T-helper 1 cell treated with Interleukin-12 subunit alpha and Interleukin-12 subunit beta and Interleukin-4 antibody, amounts not matched to agents 30 μg/mL and 1 μg/mL, for 36 hours (primary cell): ENCODE data around the gene PRX.

Experiments
- H3K27ac Mint-ChIP-seq: one replicate; pipeline ENCODE4 v1.8.0; 2021; ENCODE audit warnings: mild to moderate bottlenecking, mixed read lengths
- H3K27me3 Mint-ChIP-seq: one replicate; pipeline ENCODE4 v1.8.0; 2021; ENCODE audit warnings: low read depth, mixed read lengths
- H3K36me3 Mint-ChIP-seq: one replicate; pipeline ENCODE4 v1.8.0; 2021; ENCODE audit warnings: low read depth, mixed read lengths
- H3K4me1 Mint-ChIP-seq: one replicate; pipeline ENCODE4 v1.8.0; 2021; ENCODE audit warnings: low read depth, mixed read lengths
- H3K4me3 Mint-ChIP-seq: one replicate; pipeline ENCODE4 v1.8.0; 2021; ENCODE audit warnings: mild to moderate bottlenecking, moderate library complexity, mixed read lengths
- H3K9me3 Mint-ChIP-seq: one replicate; pipeline ENCODE4 v1.8.0; 2021; ENCODE audit warnings: mixed read lengths

PRX gene

DNA sequence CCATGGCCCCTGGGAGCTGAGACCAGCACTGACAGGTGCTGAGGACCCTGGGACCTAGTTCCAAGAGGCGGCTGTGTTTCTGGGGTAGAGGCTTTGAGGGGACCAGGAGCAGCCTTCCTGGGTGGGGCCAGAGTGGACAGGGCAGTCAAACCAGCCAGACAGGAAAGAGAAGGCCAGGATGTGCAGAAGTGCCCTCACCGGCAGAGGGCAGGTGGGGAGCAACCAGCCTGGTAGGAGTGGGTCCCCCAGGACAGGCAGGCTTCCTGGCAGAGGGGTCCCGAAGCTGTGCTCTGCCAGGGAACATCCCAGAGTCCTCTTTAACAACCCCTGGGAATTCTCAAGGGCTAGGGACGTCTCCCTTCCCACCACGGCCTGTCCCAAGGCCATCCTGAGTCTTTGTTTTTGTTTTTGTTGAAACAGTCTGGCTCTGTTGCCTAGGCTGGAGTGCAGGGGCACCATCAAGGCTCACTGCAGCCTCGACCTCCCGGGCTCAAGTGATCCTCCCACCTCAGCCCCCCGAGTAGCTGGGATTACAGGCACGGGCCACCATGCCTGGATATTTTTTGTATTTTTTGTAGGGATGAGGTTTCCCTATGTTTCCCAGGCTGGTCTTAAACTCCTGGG lies 20.2 kb downstream of the PRX start:
- H3K4me1 Mint-ChIP-seq = no peaks in the 10 kb centered on the region
- no peaks in the 10 kb centered on the region for H3K9me3 Mint-ChIP-seq
- H3K27me3 Mint-ChIP-seq = no peaks in the 10 kb centered on the region
- no peak overlapping the region for H3K27ac Mint-ChIP-seq
- no peaks in the 10 kb centered on the region for H3K36me3 Mint-ChIP-seq
- H3K4me3 Mint-ChIP-seq = no peak overlapping the region

DNA sequence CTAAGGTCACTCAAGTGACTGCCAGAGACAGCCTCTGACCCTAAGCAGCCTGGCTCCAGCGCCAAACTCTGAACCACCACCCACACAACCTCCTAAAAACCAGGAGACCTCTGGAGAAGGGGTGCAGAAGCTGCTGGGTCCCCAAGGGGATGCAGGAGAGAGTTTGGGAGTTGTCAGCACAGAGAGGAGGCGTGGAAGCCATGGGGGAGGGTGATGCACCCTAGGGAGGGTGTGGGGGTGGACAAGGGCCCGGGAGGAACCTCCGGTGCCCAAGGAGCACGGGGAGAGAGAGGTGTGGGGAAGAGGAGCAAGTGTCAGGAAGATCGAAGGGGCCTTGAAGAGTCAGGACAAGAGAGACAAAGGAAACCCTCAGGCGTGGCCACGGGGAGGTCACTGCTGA lies 21.1 kb downstream of the PRX start:
- Mint-ChIP-seq H3K27me3 (no peaks in the 10 kb centered on the region), H3K9me3 (no peaks in the 10 kb centered on the region), H3K4me1 (no peaks in the 10 kb centered on the region), H3K27ac (no peak overlapping the region), H3K4me3 (no peak overlapping the region), H3K36me3 (no peaks in the 10 kb centered on the region)

DNA sequence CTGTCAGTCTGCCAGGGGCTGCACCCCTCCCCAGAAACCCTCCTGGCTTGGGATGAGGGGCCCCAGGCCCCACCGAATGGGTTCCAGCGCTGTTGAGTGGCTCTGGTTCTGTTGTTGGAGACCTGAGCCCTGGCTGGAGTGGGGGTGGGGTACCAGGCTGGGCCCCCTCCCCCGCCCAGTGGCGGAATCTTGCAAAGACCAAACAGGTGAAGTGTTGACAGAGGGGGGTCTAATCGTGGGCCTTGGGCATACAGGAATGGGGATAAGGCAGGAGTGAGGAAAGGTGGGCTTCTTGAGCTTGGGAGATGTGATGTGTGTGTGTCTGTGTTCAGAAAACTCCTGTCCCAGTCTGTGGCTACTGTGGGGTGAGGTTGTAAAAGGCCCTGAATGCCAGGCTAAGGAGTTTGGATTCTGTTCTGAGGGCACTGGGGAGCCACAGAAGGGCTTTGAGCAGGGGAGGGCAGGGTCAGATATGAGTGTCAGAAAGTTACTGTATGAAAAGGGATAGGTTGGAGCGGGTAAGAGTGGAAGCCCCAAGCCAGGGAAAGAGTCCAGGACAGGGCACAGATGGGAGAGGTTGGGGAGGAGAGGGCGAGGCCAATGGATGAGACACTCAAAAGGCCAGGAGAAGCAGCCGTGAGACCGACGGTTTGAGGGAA lies 23.0 kb downstream of the PRX start, which contains the start of gene HIPK4:
HIPK4 (minus strand) TSS at position 98 of the 659 bp plus-strand sequence. CDS start 279 bp downstream, outside the sequence.
- Mint-ChIP-seq H3K4me3 (no peak within 1 kb of the TSS), H3K4me1 (no peaks in the 10 kb centered on the region), H3K27me3 (no peaks in the 10 kb centered on the region), H3K27ac (no peak within 1 kb of the TSS), H3K36me3 (no peaks in the 10 kb centered on the region), H3K9me3 (no peaks in the 10 kb centered on the region)

DNA sequence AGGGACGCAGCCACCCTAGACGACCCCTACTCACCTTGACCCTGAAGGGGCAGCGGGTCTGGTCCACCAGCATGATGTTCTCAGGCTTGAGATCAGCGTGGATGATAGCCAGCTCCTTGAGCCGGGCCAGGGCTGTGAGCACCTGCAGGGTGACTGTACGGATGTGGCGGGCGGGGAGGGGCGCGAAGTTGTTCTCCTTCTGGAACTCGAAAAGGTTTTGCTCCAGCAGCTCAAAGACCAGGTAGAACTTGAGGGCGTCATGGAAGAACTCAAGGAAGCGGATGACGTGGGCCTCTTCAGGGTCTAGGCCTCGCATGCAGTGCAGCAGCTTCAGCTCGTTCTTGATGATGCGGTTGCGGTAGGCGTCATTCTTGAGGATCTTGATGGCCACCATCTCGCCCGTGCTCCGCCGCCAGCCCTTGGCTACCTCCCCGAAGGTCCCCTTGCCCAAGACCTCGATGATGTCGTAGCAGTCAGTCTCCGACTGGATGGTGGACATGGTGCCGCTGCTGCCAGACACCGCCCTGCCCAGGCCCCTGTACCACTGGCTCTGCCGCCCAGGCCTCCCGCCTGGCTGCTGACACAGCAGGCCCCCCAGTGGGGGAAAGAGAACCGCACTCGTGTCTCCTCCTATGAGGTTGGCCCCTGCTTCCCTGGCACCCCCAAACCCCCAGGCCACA lies 23.6 kb downstream of the PRX start:
- Mint-ChIP-seq H3K4me1 (no peaks in the 10 kb centered on the region), H3K27me3 (no peaks in the 10 kb centered on the region), H3K36me3 (no peaks in the 10 kb centered on the region), H3K9me3 (no peaks in the 10 kb centered on the region), H3K4me3 (no peak overlapping the region), H3K27ac (no peak overlapping the region)

DNA sequence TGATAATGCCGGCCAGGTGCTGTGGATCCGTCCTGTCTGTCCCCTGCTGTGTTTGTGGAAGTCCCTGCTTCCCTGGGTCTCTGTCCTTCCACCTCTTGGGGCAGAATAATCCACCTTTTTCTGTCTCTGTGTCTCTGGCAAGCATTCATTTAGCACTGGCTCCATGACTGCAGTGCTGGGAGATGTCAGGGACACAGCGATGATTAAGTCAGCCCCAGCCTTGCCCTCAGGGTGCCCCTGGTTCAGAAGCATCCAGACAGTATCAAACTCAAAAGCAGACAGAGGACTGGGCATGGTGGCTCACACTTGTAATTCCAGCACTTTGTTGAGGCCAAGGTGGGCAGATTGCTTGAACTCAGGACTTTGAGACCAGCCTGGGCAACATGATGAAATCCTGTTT lies 24.7 kb downstream of the PRX start:
- H3K27me3 Mint-ChIP-seq = no peaks in the 10 kb centered on the region
- no peak overlapping the region for H3K27ac Mint-ChIP-seq
- no peaks in the 10 kb centered on the region for H3K36me3 Mint-ChIP-seq
- H3K4me1 Mint-ChIP-seq = no peaks in the 10 kb centered on the region
- H3K9me3 Mint-ChIP-seq = no peaks in the 10 kb centered on the region
- no peak overlapping the region for H3K4me3 Mint-ChIP-seq

DNA sequence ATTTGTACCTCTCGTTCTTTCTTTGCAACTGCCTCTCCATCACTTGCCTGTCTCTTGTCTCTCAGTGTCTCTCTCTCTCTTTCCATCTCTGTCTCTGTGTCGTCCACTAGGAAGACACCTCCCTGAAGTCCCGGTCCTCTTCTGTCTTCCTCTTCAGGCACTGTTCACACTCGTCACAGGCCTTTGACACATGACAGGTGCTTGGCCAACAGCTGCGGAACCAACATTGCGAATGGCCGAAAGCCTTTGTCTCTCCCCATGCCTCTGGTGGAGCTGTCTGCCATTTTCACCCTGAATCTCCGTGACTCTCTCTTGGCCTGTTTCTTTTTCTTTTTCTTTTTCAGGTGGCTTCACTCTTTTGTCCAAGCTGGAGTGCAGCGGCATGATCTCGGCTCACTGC lies 26.0 kb downstream of the PRX start:
- no peak overlapping the region for H3K27ac Mint-ChIP-seq
- H3K36me3 Mint-ChIP-seq = no peaks in the 10 kb centered on the region
- no peak overlapping the region for H3K4me3 Mint-ChIP-seq
- H3K4me1 Mint-ChIP-seq = no peaks in the 10 kb centered on the region
- no peaks in the 10 kb centered on the region for H3K9me3 Mint-ChIP-seq
- H3K27me3 Mint-ChIP-seq = no peaks in the 10 kb centered on the region

DNA sequence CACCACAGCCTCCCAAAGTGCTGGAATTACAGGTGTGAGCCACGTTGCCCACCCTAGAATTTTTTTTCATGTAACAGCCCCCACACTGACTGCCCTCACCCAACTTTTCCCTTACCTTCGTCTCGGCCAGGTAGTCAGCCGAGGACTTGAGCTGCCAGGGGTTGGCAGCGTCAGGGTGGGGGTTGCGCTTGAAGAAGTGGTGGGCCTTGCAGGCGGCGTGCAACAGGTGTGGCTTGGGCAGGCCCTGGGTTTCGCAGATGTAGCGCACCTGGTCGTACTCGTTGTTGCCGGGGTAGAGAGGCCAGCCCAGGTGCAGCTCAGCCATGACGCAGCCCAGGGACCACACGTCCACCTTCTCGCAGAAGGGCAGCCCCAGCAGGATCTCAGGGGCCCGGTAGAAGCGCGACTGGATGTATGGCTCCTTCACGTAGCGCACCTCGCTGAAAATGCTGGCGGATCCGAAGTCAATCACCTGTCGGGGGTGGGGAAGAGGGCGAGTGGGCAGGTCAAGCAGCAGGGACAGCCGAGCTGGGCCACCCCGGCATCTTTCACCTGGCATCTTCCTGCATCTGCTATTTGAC lies 29.4 kb downstream of the PRX start:
- H3K9me3 Mint-ChIP-seq = no peaks in the 10 kb centered on the region
- H3K27ac Mint-ChIP-seq = no peak overlapping the region
- no peaks in the 10 kb centered on the region for H3K36me3 Mint-ChIP-seq
- no peak overlapping the region for H3K4me3 Mint-ChIP-seq
- no peaks in the 10 kb centered on the region for H3K4me1 Mint-ChIP-seq
- no peaks in the 10 kb centered on the region for H3K27me3 Mint-ChIP-seq

DNA sequence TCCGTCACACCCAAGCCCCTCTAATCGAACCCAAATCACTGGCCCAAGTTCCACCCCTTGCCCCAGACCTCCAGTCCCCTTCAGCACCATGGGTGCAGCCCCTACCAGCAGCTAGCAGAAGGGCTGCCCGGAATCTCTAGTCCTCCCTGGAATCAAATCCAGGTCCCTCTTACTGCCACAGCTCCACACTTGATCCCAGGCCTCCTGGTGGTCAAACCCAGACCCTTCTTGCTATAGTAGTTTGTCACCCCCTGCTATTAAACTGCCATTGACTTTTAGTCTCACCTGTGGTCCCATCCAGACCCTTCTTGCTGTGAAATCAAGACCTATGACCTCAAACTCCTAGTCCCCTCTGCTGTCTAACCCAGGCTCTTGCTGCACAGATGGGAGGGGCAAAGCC lies 31.9 kb downstream of the PRX start:
- H3K27ac Mint-ChIP-seq = no peak overlapping the region

DNA sequence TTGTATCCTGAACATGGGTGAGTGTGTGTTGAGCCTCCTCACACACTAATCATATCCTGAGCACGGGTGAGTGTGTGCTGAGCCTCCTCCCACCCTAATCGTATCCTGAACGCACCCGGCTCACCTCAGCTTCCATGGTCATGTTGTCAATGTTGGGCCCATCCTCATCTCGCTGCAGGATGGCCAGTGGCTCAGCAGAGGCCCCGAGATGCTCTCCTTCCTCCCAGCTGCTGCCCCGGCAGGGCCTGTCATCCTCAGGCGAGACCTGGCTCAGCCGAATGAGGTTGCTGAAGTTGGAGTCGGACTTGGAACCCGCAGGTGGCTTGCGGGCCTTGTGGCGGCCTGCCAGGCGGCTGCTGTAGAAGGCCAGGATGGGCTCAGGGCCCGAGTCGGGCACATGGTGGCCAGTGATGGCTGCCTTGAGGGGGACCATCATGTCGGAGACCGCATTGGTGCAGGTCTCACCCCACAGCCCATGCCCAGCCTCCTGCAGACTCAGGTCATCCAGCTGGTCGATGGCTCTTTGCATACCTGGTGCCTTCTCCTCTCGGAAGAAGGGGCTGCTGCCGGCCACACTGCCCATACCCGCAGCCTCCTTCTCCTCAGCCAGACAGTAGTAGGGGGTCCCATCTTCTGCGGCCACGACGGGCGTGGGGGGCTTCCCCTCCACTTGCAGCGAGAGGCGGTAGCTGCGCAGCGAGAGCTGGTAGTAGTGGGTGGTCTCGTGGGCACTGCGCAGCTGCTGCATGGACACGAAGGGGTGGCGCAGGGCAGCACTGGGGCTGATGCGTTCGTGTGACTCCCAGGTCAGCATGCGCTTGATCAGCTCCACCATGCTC lies 32.8 kb downstream of the PRX start:
- no peaks in the 10 kb centered on the region for H3K4me1 Mint-ChIP-seq
- no peaks in the 10 kb centered on the region for H3K36me3 Mint-ChIP-seq
- no peak overlapping the region for H3K27ac Mint-ChIP-seq
- H3K4me3 Mint-ChIP-seq = no peak overlapping the region
- no peaks in the 10 kb centered on the region for H3K27me3 Mint-ChIP-seq
- H3K9me3 Mint-ChIP-seq = no peaks in the 10 kb centered on the region

More for the DNA sequence above, 31.9 kb downstream of the PRX start:
- H3K27me3 Mint-ChIP-seq = no peaks in the 10 kb centered on the region
- H3K36me3 Mint-ChIP-seq = no peaks in the 10 kb centered on the region
- no peaks in the 10 kb centered on the region for H3K9me3 Mint-ChIP-seq
- no peak overlapping the region for H3K4me3 Mint-ChIP-seq
- H3K4me1 Mint-ChIP-seq = no peaks in the 10 kb centered on the region

DNA sequence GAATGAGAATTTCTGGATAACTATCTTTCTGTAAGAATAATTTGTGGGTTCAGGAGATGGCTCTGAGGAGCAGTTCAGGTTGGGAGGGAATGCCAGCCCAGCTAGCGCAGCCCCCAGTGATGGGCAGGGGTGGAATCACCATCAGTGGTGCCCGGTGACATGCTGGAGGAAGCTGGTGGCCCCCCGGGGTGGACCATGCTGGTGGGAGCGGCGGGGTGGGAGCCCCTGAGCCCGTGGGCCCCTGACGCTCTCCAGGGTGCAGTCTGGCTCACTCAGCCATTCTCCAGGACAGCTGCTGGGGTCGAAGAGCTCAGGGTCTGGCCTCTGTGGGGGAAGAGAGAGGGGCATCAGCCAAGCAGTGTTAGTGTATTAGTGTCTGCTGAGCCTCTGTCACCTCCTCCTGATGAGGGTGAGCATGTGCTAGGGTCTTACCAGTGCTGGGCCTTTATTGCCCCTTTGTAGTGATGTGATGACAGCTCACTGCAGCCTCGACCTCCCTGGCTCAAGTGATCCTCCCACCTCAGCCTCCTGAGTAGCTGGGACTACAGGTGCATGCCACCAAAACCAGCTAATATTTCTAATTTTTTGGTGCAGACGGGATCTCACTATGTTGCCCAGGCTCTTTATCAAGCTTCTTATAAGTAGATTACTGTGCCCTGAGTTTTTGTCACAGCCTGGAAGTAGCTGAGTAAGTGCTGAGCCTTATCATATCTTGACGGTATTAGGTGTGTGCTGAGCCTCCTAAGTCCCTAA lies 33.6 kb downstream of the PRX start:
- Mint-ChIP-seq H3K4me3 (no peak overlapping the region), H3K4me1 (peaks cover 4% of the 10 kb centered on the region), H3K36me3 (peaks cover 3% of the 10 kb centered on the region), H3K9me3 (no peaks in the 10 kb centered on the region), H3K27ac (no peak overlapping the region), H3K27me3 (no peaks in the 10 kb centered on the region)

DNA sequence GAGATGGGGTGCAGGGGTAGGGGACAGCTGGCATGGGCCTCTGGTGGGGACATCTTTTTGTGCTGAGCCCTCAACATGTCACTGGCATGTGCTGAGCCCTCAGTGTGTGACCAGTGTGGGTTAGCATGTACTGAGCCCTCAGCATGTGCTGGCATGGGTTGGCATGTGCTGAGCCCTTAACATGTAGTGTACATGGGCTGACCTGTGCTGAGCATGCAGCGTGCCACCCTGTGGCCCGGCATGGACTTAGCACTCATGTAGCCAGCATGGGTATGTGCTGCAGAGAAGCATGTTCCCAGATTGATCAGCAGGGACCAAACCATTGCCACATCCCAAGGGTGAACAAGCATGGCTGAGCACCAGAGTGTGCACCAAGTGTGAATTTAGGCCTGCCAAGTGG lies 34.7 kb downstream of the PRX start:
- Mint-ChIP-seq H3K9me3 (no peaks in the 10 kb centered on the region), H3K27me3 (no peaks in the 10 kb centered on the region), H3K27ac (no peak overlapping the region), H3K36me3 (peaks cover 3% of the 10 kb centered on the region), H3K4me3 (no peak overlapping the region), H3K4me1 (peaks cover 8% of the 10 kb centered on the region)

DNA sequence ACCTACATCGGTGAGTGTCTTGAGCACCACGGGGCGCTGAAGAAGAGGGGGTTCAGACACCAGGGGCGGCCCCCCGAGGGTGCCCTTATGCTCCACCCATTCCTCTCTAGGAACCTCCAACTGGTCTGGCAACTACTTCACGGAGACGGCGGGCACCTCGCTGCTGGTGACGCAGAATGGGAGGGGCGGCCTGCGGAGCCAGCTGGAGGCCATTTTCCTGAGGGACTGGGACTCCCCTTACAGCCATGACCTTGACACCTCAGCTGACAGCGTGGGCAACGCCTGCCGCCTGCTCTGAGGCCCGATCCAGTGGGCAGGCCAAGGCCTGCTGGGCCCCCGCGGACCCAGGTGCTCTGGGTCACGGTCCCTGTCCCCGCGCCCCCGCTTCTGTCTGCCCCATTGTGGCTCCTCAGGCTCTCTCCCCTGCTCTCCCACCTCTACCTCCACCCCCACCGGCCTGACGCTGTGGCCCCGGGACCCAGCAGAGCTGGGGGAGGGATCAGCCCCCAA lies 35.2 kb downstream of the PRX start:
- Mint-ChIP-seq H3K36me3 (peaks cover 3% of the 10 kb centered on the region), H3K4me3 (no peak overlapping the region), H3K9me3 (no peaks in the 10 kb centered on the region), H3K27me3 (no peaks in the 10 kb centered on the region), H3K27ac (no peak overlapping the region), H3K4me1 (peaks cover 8% of the 10 kb centered on the region)

DNA sequence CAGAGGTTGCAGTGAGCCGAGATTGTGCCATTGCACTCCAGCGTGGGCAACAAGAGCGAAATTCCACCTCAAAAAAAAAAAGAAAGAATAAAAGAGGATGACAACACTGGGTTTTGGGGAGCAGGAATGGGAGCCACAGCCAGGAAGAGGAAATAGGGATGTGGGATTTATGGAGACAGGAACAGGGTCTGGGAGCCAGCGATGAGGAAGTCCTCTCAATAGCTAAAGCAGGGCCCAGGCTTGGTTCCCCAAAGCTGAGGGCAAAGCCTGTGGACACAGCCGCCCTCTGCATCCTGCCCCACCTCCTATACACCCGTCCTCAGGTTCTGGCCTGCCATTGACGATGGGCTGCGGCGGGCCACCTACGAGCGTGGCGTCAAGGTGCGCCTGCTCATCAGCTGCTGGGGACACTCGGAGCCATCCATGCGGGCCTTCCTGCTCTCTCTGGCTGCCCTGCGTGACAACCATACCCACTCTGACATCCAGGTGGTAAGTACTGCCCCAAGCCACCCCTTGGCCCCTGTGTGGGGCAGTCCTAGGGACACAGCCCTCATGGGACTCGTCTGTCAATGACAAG lies 36.8 kb downstream of the PRX start:
- no peaks in the 10 kb centered on the region for H3K9me3 Mint-ChIP-seq
- peaks cover 8% of the 10 kb centered on the region for H3K4me1 Mint-ChIP-seq
- no peak overlapping the region for H3K4me3 Mint-ChIP-seq
- no peak overlapping the region for H3K27ac Mint-ChIP-seq
- H3K36me3 Mint-ChIP-seq = peaks cover 5% of the 10 kb centered on the region
- no peaks in the 10 kb centered on the region for H3K27me3 Mint-ChIP-seq
